HUES6 (cell line): ENCODE measurements around the gene ID1.
"Not testable (repeated sequence)": the region's sequence is repeated elsewhere in the genome, so short reads cannot be mapped to it uniquely, and the experiment has no call there.

Source experiments
- H3K27ac ChIP-seq: 2 replicates; pipeline ENCODE4 v1.7.0; 2013; ENCODE audit warnings: low read depth, mild to moderate bottlenecking, low read length, inconsistent platforms
- H3K27me3 ChIP-seq: 2 replicates; pipeline ENCODE4 v1.6.1; 2013; ENCODE audit warnings: low read length; ENCODE audit not compliant: control insufficient read depth, insufficient read depth
- H3K36me3 ChIP-seq: 2 replicates; pipeline ENCODE4 v1.6.1; 2013; ENCODE audit warnings: low read length; ENCODE audit not compliant: control insufficient read depth, insufficient read depth
- H3K4me1 ChIP-seq: 2 replicates; pipeline ENCODE4 v1.6.1; 2013; ENCODE audit warnings: low read length; ENCODE audit not compliant: control insufficient read depth, insufficient read depth
- H3K4me3 ChIP-seq: 2 replicates; pipeline ENCODE4 v1.5.1; 2013; ENCODE audit warnings: low read depth, low read length
- H3K9ac ChIP-seq: one replicate; pipeline ENCODE4 v1.6.1; 2013; ENCODE audit warnings: mild to moderate bottlenecking, low read length
- H3K9me3 ChIP-seq: 2 replicates; pipeline ENCODE4 v1.6.1; 2013; ENCODE audit warnings: low read depth, low read length; ENCODE audit not compliant: control insufficient read depth, insufficient read depth

Gene ID1

GRCh38 chr20:31643522-31643921 lies 38.4 kb downstream of the ID1 start:
- no peak overlapping the region for H3K27ac ChIP-seq
- H3K9ac ChIP-seq: no peak overlapping the region

GRCh38 chr20:31644701-31645100 lies 39.6 kb downstream of the ID1 start:
- Histone ChIP-seq H3K27ac (no peak overlapping the region), H3K27me3 (no peaks in the 10 kb centered on the region), H3K36me3 (no peaks in the 10 kb centered on the region), H3K9me3 (no peaks in the 10 kb centered on the region), H3K4me1 (peaks cover 3% of the 10 kb centered on the region; the same call in 1 of the 2 replicates), H3K9ac (no peak overlapping the region), H3K4me3 (no peak overlapping the region)

More at GRCh38 chr20:31643522-31643921, 38.4 kb downstream of the ID1 start:
- Histone ChIP-seq H3K36me3 (no peaks in the 10 kb centered on the region), H3K27me3 (no peaks in the 10 kb centered on the region), H3K4me3 (no peak overlapping the region), H3K9me3 (no peaks in the 10 kb centered on the region), H3K4me1 (peaks cover 3% of the 10 kb centered on the region; the same call in 1 of the 2 replicates)

- not testable (repeated sequence) for H3K27ac ChIP-seq, H3K9me3 ChIP-seq, H3K4me1 ChIP-seq, H3K36me3 ChIP-seq, H3K4me3 ChIP-seq, H3K27me3 ChIP-seq, H3K9ac ChIP-seq
These were observed 43.0 kb downstream of the ID1 start for GRCh38 chr20:31648104-31648503.

- Histone ChIP-seq H3K36me3 (no peaks in the 10 kb centered on the region), H3K27ac (no peak overlapping the region), H3K27me3 (no peaks in the 10 kb centered on the region), H3K9ac (no peak overlapping the region), H3K4me1 (no peaks in the 10 kb centered on the region), H3K4me3 (no peak overlapping the region), H3K9me3 (no peaks in the 10 kb centered on the region)
These were observed 47.9 kb downstream of the ID1 start for GRCh38 chr20:31652917-31653396.

GRCh38 chr20:31653561-31653960 lies 48.5 kb downstream of the ID1 start:
- Histone ChIP-seq H3K27ac (no peak overlapping the region), H3K4me1 (no peaks in the 10 kb centered on the region), H3K4me3 (no peak overlapping the region), H3K36me3 (no peaks in the 10 kb centered on the region), H3K9ac (no peak overlapping the region), H3K27me3 (no peaks in the 10 kb centered on the region), H3K9me3 (no peaks in the 10 kb centered on the region)

GRCh38 chr20:31654534-31654933 lies 49.4 kb downstream of the ID1 start:
- Histone ChIP-seq H3K4me3 (no peak overlapping the region), H3K4me1 (no peaks in the 10 kb centered on the region), H3K9me3 (no peaks in the 10 kb centered on the region), H3K27ac (no peak overlapping the region), H3K9ac (no peak overlapping the region), H3K36me3 (no peaks in the 10 kb centered on the region), H3K27me3 (no peaks in the 10 kb centered on the region)
